ENCODE measurements around the gene S100A4.
A peak's percentile ranks its signal among the peaks of the same experiment; 100 is the strongest.
"Not testable (repeated sequence)": the region's sequence is repeated elsewhere in the genome, so short reads cannot be mapped to it uniquely, and the experiment has no call there.

The S100A4 gene

GRCh38 chr1:153566414-153567371, 21.1 kb upstream of the S100A4 start:
- peak; percentile 76 for DNase-seq

GRCh38 chr1:153565529-153566374, 20.1 kb upstream of the S100A4 start, which contains the start of gene S100A2:
Gene S100A2 (minus strand): TSS chr1:153565844. CDS start chr1:153563877, 1,967 bp downstream.
- peak; percentile 60 for DNase-seq

GRCh38 chr1:153563991-153564390, 18.4 kb upstream of the S100A4 start:
- no peak for DNase-seq

- DNase-seq: no peak
Measured at GRCh38 chr1:153563483-153563901, 17.9 kb upstream of the S100A4 start.

GRCh38 chr1:153562021-153562420, 16.4 kb upstream of the S100A4 start:
- DNase-seq: not testable (repeated sequence)

- no peak for DNase-seq
Measured at GRCh38 chr1:153561466-153561985, 15.9 kb upstream of the S100A4 start.

GRCh38 chr1:153560771-153561465, 15.3 kb upstream of the S100A4 start:
- no peak for DNase-seq

GRCh38 chr1:153560241-153560640, 14.6 kb upstream of the S100A4 start:
- no peak for DNase-seq

- no peak for DNase-seq
Measured at GRCh38 chr1:153557877-153558276, 12.3 kb upstream of the S100A4 start.

GRCh38 chr1:153556348-153556747, 10.7 kb upstream of the S100A4 start:
- DNase-seq: no peak

- DNase-seq: no peak
Measured at GRCh38 chr1:153553830-153554541, 8.4 kb upstream of the S100A4 start.

- DNase-seq: no peak
Measured at GRCh38 chr1:153553096-153553495, 7.5 kb upstream of the S100A4 start.

GRCh38 chr1:153552335-153552734, 6.7 kb upstream of the S100A4 start:
- DNase-seq: no peak

GRCh38 chr1:153550827-153551500, 5.4 kb upstream of the S100A4 start:
- no peak for DNase-seq

- DNase-seq: no peak
Measured at GRCh38 chr1:153550398-153550758, 4.8 kb upstream of the S100A4 start.

GRCh38 chr1:153549741-153550397, 4.3 kb upstream of the S100A4 start:
- no peak for DNase-seq

GRCh38 chr1:153548722-153549688, 3.4 kb upstream of the S100A4 start, which contains the start of gene S100A3:
Gene S100A3 (minus strand): TSS chr1:153549258. CDS start chr1:153548485, 773 bp downstream.
- no peak for DNase-seq

- DNase-seq: no peak
Measured at GRCh38 chr1:153547560-153548551, 2.2 kb upstream of the S100A4 start.
